Activated CD8-positive, alpha-beta memory T cell treated with anti-CD3 and anti-CD28 coated beads for 1 hour (primary cell): ENCODE measurements around the gene FBXW4.

Source experiments
- DNase-seq, 2 donors: peaks; one replicate each; pipeline ENCODE4 v3.0.0-alpha.2; 2020; ENCODE audit warnings: low read depth in 1 of 2; ENCODE audit errors: extremely low read depth in 1 of 2

Gene FBXW4

DNA sequence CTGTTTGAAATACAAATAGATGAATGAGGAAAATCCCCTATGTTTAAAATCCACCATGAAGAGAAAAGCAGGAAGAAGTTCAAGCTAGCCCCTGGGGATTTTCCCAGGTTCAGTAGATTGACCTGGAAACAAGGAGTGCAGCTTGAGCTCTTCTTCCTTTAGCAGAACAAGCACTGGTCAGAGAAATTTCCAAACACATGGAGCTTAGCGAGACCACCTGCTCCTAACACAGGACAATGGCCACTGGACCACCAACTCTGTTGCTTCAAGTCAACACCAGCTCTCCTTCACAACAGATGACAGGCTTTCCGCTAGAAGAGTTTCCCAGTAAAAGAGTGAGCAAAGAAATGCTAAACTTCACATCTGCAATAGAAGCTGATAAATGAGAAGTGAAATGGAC is 9.4 kb upstream of the FBXW4 start:
- no peak for DNase-seq

DNA sequence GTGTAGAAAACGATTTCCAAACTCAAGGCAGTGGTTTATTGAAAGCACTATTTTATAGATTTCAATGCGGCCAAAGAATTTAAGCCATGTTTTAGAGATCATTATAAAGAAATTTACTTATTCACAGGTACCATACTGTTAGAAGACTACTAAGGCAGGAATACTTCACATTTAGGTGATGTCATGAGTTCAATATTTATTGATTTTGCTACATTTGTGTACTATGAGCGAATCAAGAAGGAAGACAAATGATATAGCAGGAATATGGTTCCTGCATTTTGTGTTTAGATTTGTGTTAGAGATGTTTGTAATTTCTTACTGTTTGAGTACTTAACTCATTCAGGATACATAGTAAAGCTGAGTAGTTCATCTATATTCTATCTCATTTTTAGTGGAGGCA is 1.7 kb upstream of the FBXW4 start:
- no peak for DNase-seq

DNA sequence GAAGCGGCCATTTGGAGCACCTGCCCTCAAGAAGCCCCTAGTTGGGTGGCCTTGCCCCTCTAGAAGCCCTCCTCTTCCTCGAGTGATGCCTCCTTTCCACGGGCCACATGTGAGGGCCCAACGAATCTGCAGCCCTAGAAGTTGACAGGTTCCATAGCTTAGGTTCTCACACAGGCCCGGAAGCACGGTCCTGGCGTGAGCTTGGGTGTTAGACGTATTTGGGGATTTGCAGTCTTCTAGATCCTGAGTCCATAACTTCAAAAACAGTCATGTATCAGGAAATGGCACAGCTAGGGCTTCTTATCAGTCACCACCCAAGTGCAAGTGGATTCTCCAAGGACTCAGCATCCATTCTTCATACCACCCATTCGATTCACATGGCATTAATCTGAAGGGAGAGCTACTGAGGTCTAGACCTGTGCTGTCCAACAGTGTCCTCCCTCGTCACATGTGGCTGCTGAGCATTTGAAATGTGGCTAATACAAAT is 477 bp upstream of the FBXW4 start:
- no peak for DNase-seq

DNA sequence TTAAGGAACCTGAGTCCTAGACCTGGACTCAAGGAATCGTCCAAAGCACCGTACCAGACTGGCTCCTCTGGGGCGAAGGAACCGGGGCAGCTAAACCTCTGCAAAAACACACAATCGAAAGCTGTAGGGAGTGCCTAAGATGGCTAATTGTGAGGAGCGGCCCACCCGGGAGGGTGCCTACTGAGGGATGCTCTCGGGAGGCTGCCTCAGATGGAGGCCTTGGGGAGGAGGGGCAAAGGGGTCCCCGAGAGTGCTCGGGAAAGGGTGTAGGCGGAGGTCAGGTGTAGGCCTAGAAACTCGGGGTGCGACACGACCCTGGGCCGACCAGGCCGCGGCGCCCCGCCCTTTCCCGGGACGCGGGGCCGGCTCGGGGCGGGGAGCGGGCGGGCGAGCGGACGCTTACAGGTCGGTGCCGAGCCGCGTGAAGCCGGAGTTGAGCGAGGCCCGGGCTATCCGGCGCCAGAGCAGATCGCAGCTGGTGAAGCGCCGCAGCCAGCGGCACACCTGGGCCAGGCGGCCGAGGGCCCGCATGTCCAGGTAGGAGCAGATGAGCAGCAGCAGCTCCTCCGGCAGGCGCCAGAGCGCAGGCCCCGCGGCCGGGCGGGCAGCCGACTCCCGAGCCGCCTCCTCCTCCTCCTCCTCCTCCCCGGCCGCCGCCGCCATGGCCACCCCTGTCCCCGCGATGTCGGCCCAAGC is 844 bp downstream of the FBXW4 start:
- peak; percentile 19 to 54 for DNase-seq

DNA sequence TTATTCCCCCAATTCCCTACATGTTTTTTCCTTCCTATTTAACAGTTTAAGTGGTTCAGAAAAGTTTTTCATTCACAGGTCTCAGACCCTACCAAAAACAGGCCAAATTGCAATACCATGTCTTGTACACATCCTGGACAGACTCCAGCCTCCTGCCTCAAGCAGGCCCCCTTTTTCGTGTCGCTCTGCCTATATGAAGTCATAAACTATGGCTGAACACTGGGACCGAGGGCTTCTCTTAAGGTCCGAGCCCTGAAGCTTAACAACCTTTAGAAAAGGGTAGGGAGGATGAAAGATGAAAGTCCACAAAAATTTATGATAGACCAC is 1.4 kb downstream of the FBXW4 start:
- DNase-seq, result no peak

DNA sequence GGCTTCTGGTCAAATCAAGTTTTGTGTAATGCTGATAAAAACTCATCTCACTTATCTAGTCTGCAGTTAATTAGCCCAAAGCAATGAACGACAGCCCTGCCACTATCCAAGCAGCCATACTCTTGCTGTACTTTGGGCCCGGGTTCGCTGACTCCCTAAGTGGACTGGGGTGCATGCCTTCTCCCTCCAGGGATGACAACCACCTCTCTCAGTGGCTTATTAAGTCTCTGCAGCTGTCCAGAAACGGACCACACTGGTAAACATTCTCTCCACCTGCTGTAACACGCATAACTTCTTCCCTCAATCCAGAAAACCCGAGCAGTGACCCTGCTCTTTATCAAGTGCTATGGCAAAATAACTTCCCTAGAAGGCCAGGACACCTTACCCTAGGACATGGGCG is 3.9 kb downstream of the FBXW4 start:
- DNase-seq, result no peak

DNA sequence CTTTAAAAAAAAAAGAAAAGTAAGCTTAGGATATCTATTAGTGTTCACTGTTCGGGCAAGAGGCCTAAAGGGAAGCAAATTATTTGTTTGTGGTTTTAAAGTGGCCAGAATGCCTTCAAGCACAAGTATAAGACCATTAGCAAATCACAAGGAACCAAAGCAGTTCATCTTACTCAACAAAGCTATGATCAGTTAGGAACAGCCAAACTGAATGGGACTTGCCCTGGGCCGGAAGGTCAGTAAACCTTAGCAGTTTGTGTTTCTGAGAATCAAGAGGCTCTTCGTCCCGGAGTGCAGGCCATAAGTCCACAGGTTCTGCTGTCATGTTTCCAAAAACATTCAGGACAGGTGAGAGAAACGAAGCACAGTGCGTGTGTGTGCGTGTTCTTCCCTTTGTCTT is 4.5 kb downstream of the FBXW4 start:
- no peak for DNase-seq

DNA sequence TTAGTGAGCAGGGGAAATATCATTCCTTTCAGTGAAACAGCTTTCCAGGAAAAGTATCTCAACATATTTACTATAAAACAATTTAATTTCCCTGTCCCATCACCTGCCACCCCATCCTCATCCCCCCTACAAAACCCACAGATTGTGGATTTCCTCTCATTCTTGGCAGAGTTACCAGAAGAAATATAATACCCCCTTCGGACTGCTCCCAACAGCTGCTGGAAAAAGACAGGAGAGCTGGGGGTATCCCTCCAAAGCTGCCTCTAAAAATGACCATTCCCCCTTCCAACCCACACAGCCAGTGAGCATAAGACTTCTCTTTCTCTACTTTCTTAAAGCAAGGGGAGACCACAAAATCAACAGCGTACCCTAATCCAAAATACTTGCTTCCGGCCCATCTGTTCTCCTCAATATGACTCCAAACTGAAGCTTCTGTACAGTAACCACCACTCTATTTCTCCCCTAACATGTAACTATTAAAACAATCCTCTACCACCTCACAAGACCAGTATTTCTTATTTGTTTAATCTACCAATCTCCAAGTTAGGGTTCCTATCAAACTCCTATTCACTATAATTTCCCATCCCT is 7.8 kb downstream of the FBXW4 start:
- DNase-seq, result no peak

DNA sequence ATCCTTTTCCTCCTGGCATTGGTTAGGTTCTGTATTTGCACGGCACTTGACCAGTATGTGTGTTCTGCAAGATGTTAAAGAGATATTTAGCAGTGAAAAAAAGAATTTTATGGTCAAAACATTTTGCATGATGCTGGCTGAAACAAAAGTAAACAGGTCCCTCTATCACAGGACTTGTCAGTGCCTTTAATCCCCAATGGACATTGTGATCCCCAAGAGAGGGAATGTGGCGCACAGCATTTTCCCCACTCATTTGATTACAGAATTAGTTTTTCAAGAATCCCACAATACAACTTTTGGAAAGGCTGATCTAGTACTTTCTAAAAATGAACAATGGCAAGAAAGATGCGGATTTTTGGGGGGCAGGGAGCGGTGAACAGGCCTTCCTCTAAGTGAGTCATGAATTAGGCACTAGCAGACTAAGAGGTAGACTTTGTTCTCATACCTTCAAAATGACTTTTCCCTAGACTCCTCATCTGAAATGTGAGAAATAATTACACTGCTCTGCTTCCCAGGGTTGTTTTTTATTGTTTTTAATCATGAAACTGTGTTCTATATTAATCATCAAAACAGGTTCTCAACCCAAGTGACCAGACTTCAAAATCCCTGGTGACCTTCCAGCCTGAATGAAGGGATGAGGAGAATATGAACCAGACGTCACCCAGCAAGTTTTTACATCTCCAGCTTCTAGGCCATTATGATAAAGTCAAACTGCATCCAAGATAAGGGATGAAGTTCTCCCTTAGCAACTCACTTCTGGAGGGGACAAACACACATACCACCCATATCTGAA is 8.6 kb downstream of the FBXW4 start:
- no peak for DNase-seq

DNA sequence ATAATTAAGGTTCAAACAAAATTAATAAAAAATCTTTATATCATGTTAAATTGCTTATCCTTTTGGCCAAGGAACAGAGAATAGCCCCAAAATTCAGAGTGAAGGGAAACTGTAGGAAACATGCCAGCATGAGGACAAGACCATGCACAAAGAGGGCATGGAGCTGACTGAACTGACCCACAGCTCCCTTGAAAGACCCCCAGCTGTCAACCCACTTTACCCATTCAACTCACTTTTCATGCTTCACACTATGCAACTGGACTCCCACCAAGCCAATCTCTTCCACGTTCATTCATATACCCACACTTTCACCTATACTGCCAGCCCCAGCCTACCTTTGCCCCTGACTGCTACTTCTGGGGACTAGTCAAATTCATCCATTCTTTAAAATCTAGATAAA is 10.2 kb downstream of the FBXW4 start:
- no peak for DNase-seq

DNA sequence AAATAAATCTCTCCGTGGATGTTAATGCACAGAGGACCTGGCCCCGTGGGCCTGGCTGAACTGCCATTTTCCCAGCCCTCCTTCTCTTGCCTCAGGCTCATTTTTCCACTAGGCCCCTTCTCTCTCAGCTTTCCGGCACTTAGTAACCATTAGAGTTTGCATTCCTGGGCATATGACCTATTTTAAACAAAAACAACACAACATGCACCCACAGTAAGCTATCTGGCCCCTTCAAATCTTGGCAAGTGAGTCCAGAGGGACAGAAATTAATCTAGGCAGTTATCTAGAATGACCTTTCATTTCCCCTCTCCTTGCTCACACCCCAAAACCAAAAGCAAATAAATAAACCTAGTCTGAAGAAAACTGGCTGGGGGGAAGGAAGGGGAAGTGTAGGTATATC is 11.7 kb downstream of the FBXW4 start:
- no peak for DNase-seq

DNA sequence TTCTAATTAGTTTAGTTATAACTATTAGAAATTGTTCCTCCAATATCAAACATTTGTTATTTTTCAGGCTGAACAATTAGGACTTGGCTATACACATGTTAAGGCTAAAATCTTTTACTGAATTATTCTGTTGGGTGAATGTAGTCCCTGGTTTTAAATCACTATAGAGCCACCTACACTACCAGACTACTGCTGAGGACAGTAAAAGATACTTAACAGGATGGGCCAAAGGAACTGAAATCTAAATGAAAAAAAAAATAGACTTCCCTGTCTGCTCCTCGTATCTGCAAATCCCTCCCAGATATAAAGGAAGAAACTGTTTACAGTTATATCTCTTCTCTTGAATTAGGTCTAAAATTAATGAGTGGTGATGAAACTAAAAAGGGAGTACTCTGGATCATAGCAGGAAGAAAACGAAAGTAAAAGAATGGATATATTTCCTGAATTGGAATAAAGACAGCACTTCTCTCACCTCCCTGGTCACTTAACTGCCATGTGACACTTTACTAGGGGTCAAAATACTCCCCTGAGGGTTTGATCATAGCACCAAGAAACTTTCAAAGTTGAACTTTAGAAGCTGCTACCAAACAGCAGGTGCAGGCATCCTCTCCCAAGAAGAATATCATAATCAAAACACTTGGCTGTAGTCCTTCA is 12.7 kb downstream of the FBXW4 start:
- no peak for DNase-seq

DNA sequence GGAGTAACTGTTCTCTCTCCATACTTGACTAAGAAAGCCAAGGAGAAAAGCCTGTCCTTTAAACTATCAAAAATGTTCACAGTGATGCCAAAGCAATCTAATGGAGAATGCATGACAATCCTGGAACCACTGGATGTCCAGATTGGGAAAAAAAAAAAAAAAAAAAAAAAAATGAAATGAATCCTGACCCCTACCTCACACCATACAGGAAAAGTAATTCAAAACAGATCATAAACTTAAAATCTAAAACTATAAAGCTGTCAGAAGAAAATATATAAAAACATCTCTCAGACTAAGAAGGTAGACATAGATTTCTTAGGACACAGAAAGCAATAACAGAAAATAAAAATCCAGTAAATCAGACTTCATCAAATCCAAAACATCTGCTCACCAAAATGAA is 18.4 kb downstream of the FBXW4 start:
- no peak for DNase-seq

DNA sequence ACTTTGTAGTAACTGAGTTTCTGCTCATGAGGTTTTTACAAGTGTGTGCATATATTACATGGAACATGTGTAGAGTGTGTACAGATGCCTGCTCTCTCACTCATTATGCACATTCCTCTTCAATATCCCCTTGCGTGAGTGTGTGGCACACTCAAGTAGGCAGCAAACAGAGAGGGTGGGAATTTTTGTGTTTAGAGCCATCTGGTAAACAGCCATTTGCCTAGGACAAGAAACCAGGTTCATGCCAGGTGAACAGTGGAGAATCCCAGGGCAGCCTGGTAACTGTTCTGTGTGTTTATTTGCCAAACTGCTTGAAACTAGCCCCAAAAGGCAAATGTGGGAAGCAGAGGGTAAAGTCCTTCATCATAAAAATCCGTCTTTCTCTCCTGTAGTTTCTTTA is 19.9 kb downstream of the FBXW4 start:
- no peak for DNase-seq

DNA sequence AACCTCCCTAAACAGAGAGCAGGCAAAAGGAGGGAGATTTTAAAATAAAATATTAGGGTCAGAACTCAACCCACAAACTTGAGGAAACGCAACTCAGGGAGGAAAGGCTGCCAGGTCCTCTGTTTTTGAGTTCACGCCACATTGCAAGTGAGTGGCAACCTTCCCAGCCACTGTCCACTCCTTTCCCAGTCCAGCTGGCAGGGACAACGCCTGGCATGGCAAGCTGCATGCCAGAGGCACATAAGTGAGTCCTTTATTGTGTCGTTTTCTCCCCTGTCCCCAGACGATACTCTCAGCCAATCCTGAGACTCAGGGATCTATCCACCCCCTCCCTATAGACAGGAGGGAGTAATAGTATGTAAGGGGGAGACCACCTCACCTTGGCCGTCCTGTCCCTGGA is 22.4 kb downstream of the FBXW4 start:
- no peak for DNase-seq

DNA sequence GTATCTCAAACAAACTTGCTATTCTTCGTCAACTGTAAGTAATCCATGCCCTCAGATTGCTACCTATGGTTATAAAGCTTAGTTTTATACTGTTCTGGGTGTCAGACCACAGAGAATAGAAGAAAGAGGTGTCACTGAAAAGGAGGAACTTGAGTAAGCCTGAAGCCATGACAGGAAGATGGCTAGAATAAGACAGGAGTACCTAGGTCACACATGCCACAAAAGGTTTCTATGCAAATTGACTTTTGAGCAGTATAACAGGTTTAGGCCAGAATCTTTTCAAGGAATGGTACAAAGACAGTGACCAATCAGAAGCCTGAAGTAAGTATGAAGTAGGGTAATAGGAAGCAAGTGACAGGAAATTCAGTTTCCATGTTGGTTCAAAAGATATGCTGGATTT is 23.5 kb downstream of the FBXW4 start:
- DNase-seq, result no peak

DNA sequence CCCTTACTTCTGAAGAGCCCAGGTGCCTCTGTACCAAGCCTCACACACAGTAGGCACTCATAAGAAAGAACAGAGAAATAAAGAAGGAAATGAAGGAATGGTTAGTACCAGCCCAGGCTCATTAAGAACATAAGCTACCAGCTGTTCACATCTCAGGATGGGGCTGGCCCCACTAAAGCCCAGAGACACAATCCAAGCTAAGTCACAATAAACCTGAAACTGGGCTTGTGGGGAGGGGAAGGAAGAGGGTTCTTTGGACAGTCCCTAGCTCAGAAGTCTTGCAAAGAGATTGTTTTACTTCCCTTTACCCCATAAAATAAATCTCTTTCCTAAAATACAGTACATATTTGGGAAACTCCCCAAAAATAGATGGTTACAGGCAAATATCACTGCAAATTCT is 24.3 kb downstream of the FBXW4 start:
- DNase-seq, result no peak

DNA sequence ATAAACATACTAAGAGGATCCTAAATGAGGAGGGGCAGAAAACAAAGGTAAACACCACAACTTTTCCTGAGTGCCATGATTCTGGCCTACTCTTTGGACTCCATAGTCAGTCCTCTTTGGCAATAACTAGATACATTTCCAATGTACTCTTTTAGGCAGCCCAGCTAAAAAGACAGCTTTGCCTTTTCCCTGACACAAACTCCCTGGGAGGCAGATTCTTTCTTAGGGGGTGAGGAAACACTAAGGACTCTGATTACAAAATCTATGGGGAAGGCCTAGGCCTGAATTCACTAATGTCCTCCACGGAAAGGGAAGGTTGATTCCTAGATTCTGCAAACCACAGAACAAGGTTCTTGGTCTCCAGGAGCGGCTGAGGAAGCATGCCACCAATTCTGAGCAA is 25.8 kb downstream of the FBXW4 start:
- no peak for DNase-seq

DNA sequence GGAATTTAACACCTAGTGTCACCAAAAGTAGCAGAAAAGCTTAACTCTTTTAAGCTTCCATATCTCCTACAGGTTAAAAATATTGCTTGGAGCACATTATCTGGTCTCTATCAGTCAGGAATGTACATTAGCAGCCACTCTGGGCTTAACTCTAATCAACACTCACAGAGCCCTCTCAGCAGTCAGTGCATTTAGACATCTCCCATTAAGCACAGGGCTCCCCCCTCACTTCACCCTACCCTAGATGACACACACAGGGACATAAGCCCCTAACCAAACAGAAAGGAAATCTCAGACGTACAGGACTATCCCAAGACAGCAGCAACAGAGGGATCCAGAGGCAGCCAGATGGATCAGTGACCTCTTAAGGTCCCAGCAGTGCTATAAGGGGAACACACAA is 26.4 kb downstream of the FBXW4 start:
- no peak for DNase-seq

DNA sequence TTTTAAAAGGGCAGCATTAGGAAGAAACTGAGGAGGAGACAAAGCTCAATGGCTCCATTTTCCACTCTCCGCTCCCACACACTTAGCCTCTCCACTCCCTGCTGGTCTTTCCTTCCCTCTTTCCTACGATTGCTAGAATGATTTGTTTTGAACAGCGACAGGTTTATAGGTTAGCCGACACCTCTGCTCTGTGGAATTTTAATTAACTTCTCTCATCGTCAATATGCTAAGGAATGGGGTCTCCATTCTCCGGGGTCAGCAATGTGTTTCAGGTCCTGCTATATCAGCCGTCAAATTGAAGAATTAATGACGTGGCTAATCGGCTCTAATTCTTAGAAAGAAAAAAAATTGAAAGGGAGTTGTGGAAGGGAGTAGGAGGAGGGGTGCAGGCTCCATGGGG is 28.9 kb downstream of the FBXW4 start:
- no peak for DNase-seq

DNA sequence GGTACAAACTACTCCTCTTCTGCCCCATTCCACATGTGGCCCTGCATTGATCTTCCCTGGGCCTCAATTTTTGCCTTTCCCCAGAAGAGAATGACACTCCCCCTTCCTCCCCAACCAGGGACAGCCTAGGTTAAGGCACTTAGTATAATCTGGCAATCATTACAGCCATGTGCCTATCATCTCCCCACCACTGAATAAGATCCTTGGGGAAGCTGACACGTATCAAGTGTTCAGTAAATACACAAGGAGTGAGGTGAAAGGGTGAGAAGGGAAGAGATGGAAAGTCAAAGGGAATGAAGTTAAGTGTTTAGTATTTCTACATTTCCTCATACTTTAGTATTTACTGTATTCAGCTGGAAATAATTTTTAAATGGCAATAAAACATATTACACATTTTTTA is 31.9 kb downstream of the FBXW4 start:
- no peak for DNase-seq

DNA sequence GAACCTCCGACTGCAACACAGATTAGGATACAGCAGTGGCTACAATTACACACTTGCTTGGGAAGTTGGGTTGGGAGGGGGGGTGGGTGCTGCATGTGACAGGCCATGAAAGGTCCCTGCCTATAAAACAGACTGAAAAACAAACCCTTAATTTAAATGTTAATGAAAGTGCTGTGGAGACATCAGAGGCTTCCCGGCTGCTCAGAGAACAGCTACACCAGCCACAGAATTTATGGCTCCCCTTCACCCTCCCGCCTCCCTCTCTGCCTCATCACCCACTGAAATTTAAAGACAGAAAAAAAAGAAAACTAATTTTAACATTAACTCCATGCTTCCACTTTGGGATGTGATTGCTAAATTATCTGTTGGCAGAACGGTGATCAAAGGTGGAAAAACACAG is 34.7 kb downstream of the FBXW4 start:
- DNase-seq, result no peak
